GM12873 (cell line): Measurements from ENCODE around the gene GALNT9.

Source experiments
- CTCF ChIP-seq: IDR thresholded peaks from 2 replicates; pipeline ENCODE4 v1.5.1; 2012; ENCODE audit warnings: low read depth, mild to moderate bottlenecking, moderate library complexity, low read length, control low read depth; ENCODE audit not compliant: insufficient read depth; ENCODE audit errors: missing control alignments

GALNT9 gene

GRCh38 chr12:132344181-132344580 is 14.8 kb upstream of the GALNT9 start:
- no peak for TF ChIP-seq CTCF

- TF ChIP-seq CTCF = no peak
Measured at GRCh38 chr12:132343294-132344004, 14.1 kb upstream of the GALNT9 start.

GRCh38 chr12:132342251-132343227 is 13.2 kb upstream of the GALNT9 start:
- no peak for TF ChIP-seq CTCF

- TF ChIP-seq CTCF = no peak
Measured at GRCh38 chr12:132341318-132342050, 12.1 kb upstream of the GALNT9 start.

GRCh38 chr12:132340266-132341035 is 11.1 kb upstream of the GALNT9 start:
- TF ChIP-seq CTCF = no peak

GRCh38 chr12:132339856-132340255 is 10.5 kb upstream of the GALNT9 start:
- no peak for TF ChIP-seq CTCF
